Stimulated activated naive CD8-positive, alpha-beta T cell treated with anti-CD3 and anti-CD28 coated beads, Interleukin-15, amount 100 ng/mL, for 72 hours (primary cell): ENCODE measurements around the gene CCDC188.
A peak's percentile ranks its signal among the peaks of the same experiment; 100 is the strongest.

Experiments
- ATAC-seq: fragments of 150-1000 bp; cut with Tn5 transposase; 2 replicates; pipeline ENCODE4 v1.10.0; 2021; ENCODE audit warnings: mild to moderate bottlenecking, moderate library complexity
- DNase-seq, 2 donors: peaks; one replicate each; pipeline ENCODE4 v3.0.0; 2021 to 2022
- H3K27ac Mint-ChIP-seq, 2 donors: one replicate each; pipeline ENCODE4 v1.8.0; 2022; ENCODE audit warnings: mild to moderate bottlenecking in 2 of 2, mixed read lengths in 2 of 2, moderate library complexity in 2 of 2
- H3K27me3 Mint-ChIP-seq: one replicate; pipeline ENCODE4 v1.8.0; 2022; ENCODE audit warnings: mixed read lengths
- H3K4me1 Mint-ChIP-seq: one replicate; pipeline ENCODE4 v1.8.0; 2022; ENCODE audit warnings: mild to moderate bottlenecking, mixed read lengths
- H3K4me3 Mint-ChIP-seq, 2 donors: one replicate each; pipeline ENCODE4 v1.8.0; 2022; ENCODE audit warnings: mild to moderate bottlenecking in 2 of 2, mixed read lengths in 2 of 2, moderate library complexity in 1 of 2
- H3K9me3 Mint-ChIP-seq, 2 donors: one replicate each; pipeline ENCODE4 v1.8.0; 2022; ENCODE audit warnings: mixed read lengths in 2 of 2

CCDC188 gene

GRCh38 chr22:20149257-20150250 lies 1.3 kb downstream of the CCDC188 start:
- no peaks in the 10 kb centered on the region for H3K27me3 Mint-ChIP-seq
- DNase-seq (no peak), ATAC-seq (peak; percentile 29)
- H3K4me3 Mint-ChIP-seq = no peak overlapping the region
- H3K27ac Mint-ChIP-seq = no peak overlapping the region
- peaks cover 13% of the 10 kb centered on the region for H3K4me1 Mint-ChIP-seq
- H3K9me3 Mint-ChIP-seq = no peaks in the 10 kb centered on the region

GRCh38 chr22:20148414-20148813 lies 2.4 kb downstream of the CCDC188 start:
- Mint-ChIP-seq H3K27ac (no peak overlapping the region), H3K27me3 (no peaks in the 10 kb centered on the region), H3K9me3 (no peaks in the 10 kb centered on the region), H3K4me3 (no peak overlapping the region), H3K4me1 (peaks cover 13% of the 10 kb centered on the region)
- ATAC-seq = no peak
- no peak for DNase-seq

GRCh38 chr22:20147237-20147988 lies 3.4 kb downstream of the CCDC188 start:
- Mint-ChIP-seq H3K27ac (no peak overlapping the region), H3K27me3 (no peaks in the 10 kb centered on the region), H3K9me3 (no peaks in the 10 kb centered on the region), H3K4me1 (peaks cover 13% of the 10 kb centered on the region), H3K4me3 (no peak overlapping the region)
- DNase-seq = no peak
- no peak for ATAC-seq

- no peaks in the 10 kb centered on the region for H3K9me3 Mint-ChIP-seq
- ATAC-seq (peak; percentile 4), DNase-seq (no peak)
- no peak overlapping the region for H3K4me3 Mint-ChIP-seq
- peaks cover 13% of the 10 kb centered on the region for H3K4me1 Mint-ChIP-seq
- H3K27ac Mint-ChIP-seq = no peak overlapping the region
- no peaks in the 10 kb centered on the region for H3K27me3 Mint-ChIP-seq
Observed at GRCh38 chr22:20146777-20147176, 4.1 kb downstream of the CCDC188 start.

- DNase-seq = no peak
- Mint-ChIP-seq H3K27me3 (no peaks in the 10 kb centered on the region), H3K9me3 (no peaks in the 10 kb centered on the region), H3K4me1 (peaks cover 13% of the 10 kb centered on the region), H3K4me3 (no peak overlapping the region), H3K27ac (no peak overlapping the region)
- ATAC-seq = no peak
Observed at GRCh38 chr22:20145832-20146223, 5.0 kb downstream of the CCDC188 start.

GRCh38 chr22:20145206-20145831 lies 5.5 kb downstream of the CCDC188 start:
- Mint-ChIP-seq H3K27ac (no peak overlapping the region), H3K4me1 (peaks cover 13% of the 10 kb centered on the region), H3K4me3 (no peak overlapping the region), H3K9me3 (no peaks in the 10 kb centered on the region), H3K27me3 (no peaks in the 10 kb centered on the region)
- DNase-seq (no peak), ATAC-seq (no peak)

GRCh38 chr22:20143883-20144665 lies 6.8 kb downstream of the CCDC188 start:
- DNase-seq (no peak), ATAC-seq (no peak)
- Mint-ChIP-seq H3K9me3 (no peaks in the 10 kb centered on the region), H3K27me3 (no peaks in the 10 kb centered on the region), H3K4me3 (no peak overlapping the region), H3K27ac (no peak overlapping the region), H3K4me1 (peaks cover 22% of the 10 kb centered on the region)

GRCh38 chr22:20142711-20143621 lies 7.9 kb downstream of the CCDC188 start:
- Mint-ChIP-seq H3K4me3 (no peak overlapping the region), H3K4me1 (peaks cover 28% of the 10 kb centered on the region), H3K27me3 (no peaks in the 10 kb centered on the region), H3K9me3 (no peaks in the 10 kb centered on the region), H3K27ac (no peak overlapping the region)
- ATAC-seq (peak; percentile 6), DNase-seq (no peak)

- Mint-ChIP-seq H3K4me1 (peaks cover 34% of the 10 kb centered on the region), H3K4me3 (no peak overlapping the region), H3K27ac (peak overlapping the region in 1 of 2 donors; percentile 86), H3K9me3 (no peaks in the 10 kb centered on the region), H3K27me3 (no peaks in the 10 kb centered on the region)
- ATAC-seq (no peak), DNase-seq (no peak)
Observed at GRCh38 chr22:20141186-20142077, 9.4 kb downstream of the CCDC188 start.

- ATAC-seq (no peak), DNase-seq (no peak)
- Mint-ChIP-seq H3K4me3 (no peak overlapping the region), H3K9me3 (no peaks in the 10 kb centered on the region), H3K27ac (no peak overlapping the region), H3K4me1 (peaks cover 37% of the 10 kb centered on the region), H3K27me3 (no peaks in the 10 kb centered on the region)
Observed at GRCh38 chr22:20140521-20140964, 10.3 kb downstream of the CCDC188 start.

GRCh38 chr22:20140107-20140445 lies 10.8 kb downstream of the CCDC188 start:
- H3K4me1 Mint-ChIP-seq = peaks cover 41% of the 10 kb centered on the region
- H3K27ac Mint-ChIP-seq = no peak overlapping the region
- no peaks in the 10 kb centered on the region for H3K27me3 Mint-ChIP-seq
- H3K4me3 Mint-ChIP-seq = no peak overlapping the region
- no peaks in the 10 kb centered on the region for H3K9me3 Mint-ChIP-seq
- DNase-seq (no peak), ATAC-seq (no peak)

- H3K9me3 Mint-ChIP-seq = no peaks in the 10 kb centered on the region
- no peak overlapping the region for H3K27ac Mint-ChIP-seq
- H3K4me3 Mint-ChIP-seq = no peak overlapping the region
- no peak for DNase-seq
- H3K4me1 Mint-ChIP-seq = peaks cover 47% of the 10 kb centered on the region
- no peak for ATAC-seq
- H3K27me3 Mint-ChIP-seq = no peaks in the 10 kb centered on the region
Observed at GRCh38 chr22:20139391-20140106, 11.3 kb downstream of the CCDC188 start.

- H3K27ac Mint-ChIP-seq = peak overlapping the region in 1 of 2 donors; percentile 93
Observed at GRCh38 chr22:20138868-20139267, 12.0 kb downstream of the CCDC188 start.

More at GRCh38 chr22:20138868-20139267, 12.0 kb downstream of the CCDC188 start:
- Mint-ChIP-seq H3K9me3 (no peaks in the 10 kb centered on the region), H3K4me3 (no peak overlapping the region), H3K4me1 (peaks cover 53% of the 10 kb centered on the region), H3K27me3 (no peaks in the 10 kb centered on the region)
- ATAC-seq (no peak), DNase-seq (no peak)
